Stimulated activated CD4-positive, alpha-beta T cell treated with anti-CD3 and anti-CD28 coated beads, Interleukin-4, amount 100 ng/mL, for 1 hour (primary cell): Measurements from ENCODE around the gene C5.
"Not testable (repeated sequence)": the region's sequence is repeated elsewhere in the genome, so short reads cannot be mapped to it uniquely, and the experiment has no call there.

ENCODE experiments used
- DNase-seq: peaks from one replicate; pipeline ENCODE4 v3.0.0-alpha.2; 2020

C5 gene

GRCh38 chr9:121048175-121048574 lies 1.9 kb downstream of the C5 start:
- DNase-seq, result no peak

GRCh38 chr9:121038804-121039203 lies 11.3 kb downstream of the C5 start:
- DNase-seq, result no peak

GRCh38 chr9:121038362-121038761 lies 11.7 kb downstream of the C5 start:
- DNase-seq, result no peak

- DNase-seq, result not testable (repeated sequence)
Observed at GRCh38 chr9:121035717-121036116, 14.4 kb downstream of the C5 start.

- no peak for DNase-seq
Observed at GRCh38 chr9:121034529-121034928, 15.5 kb downstream of the C5 start.

GRCh38 chr9:121029469-121029868 lies 20.6 kb downstream of the C5 start:
- DNase-seq, result no peak

GRCh38 chr9:121028285-121028684 lies 21.8 kb downstream of the C5 start:
- DNase-seq, result not testable (repeated sequence)

- no peak for DNase-seq
Observed at GRCh38 chr9:121026768-121027167, 23.3 kb downstream of the C5 start.

GRCh38 chr9:121026260-121026691 lies 23.8 kb downstream of the C5 start:
- DNase-seq, result no peak

GRCh38 chr9:121024237-121024636 lies 25.8 kb downstream of the C5 start:
- DNase-seq, result no peak

- DNase-seq, result no peak
Observed at GRCh38 chr9:121023064-121023463, 27.0 kb downstream of the C5 start.

GRCh38 chr9:121021301-121021700 lies 28.8 kb downstream of the C5 start:
- no peak for DNase-seq

- no peak for DNase-seq
Observed at GRCh38 chr9:121019273-121019672, 30.8 kb downstream of the C5 start.

- DNase-seq, result no peak
Observed at GRCh38 chr9:121013911-121014310, 36.2 kb downstream of the C5 start.

- no peak for DNase-seq
Observed at GRCh38 chr9:121009650-121010049, 40.4 kb downstream of the C5 start.

- DNase-seq, result no peak
Observed at GRCh38 chr9:120999317-120999716, 50.8 kb downstream of the C5 start.

GRCh38 chr9:120998111-120998510 lies 52.0 kb downstream of the C5 start:
- no peak for DNase-seq

GRCh38 chr9:120997502-120997901 lies 52.6 kb downstream of the C5 start:
- DNase-seq, result no peak

- no peak for DNase-seq
Observed at GRCh38 chr9:120996409-120996808, 53.7 kb downstream of the C5 start.

- DNase-seq, result no peak
Observed at GRCh38 chr9:120989065-120989464, 61.0 kb downstream of the C5 start.

GRCh38 chr9:120985819-120986222 lies 64.3 kb downstream of the C5 start:
- no peak for DNase-seq

GRCh38 chr9:120983259-120983837 lies 66.7 kb downstream of the C5 start:
- no peak for DNase-seq

- DNase-seq, result no peak
Observed at GRCh38 chr9:120982836-120983235, 67.2 kb downstream of the C5 start.

- no peak for DNase-seq
Observed at GRCh38 chr9:120980951-120981350, 69.1 kb downstream of the C5 start.

- no peak for DNase-seq
Observed at GRCh38 chr9:120979797-120980196, 70.3 kb downstream of the C5 start.

- DNase-seq, result no peak
Observed at GRCh38 chr9:120978987-120979386, 71.1 kb downstream of the C5 start.
